ENCODE results near the gene COL5A2.

- no peak for TF ChIP-seq POLR2AphosphoS5 (IDR thresholded peaks at IDR 0.05)
- no peak for TF ChIP-seq CTCF (IDR thresholded peaks at IDR 0.05)
These were observed 33.7 kb upstream of the COL5A2 start for GRCh38 chr2:189213250-189213649.
